Measurements from ENCODE around the gene PTPRN2.

Gene PTPRN2

DNA sequence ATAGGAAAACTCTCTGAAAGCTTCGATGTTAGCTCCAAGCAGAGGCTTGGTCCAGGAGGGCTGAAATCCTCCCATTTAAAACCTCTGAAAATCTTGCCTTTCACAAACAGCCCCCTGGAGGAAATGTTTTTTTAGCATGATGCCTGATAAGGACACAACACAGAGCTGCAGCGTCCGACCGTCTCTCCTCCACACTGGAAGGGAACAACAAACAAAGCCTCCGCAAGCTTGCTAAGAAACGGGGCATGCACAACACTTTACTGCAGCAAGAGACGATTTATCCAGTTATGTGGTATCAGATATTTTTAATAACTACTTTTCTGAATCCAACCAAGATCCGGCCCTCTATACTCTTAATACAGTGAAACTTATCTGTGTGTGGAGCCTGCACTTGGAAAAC, 182.3 kb downstream of the PTPRN2 start:
- in situ Hi-C loops (cut with HindIII; ENCODE audit: low pct_unique_long_range_greater_than_20kb, low sequenced_read_pairs): no loop called here
- DNase-seq (ENCODE audit: low read depth in 1 of 2, low spot score in 1 of 2): no peak
- no peak for TF ChIP-seq JUND (IDR thresholded peaks at IDR 0.05; ENCODE audit: low read depth)

GRCh38 chr7:158404031-158404761, 183.4 kb downstream of the PTPRN2 start:
- no peak for DNase-seq (ENCODE audit: low read depth in 1 of 2, low spot score in 1 of 2)
- in situ Hi-C loops (cut with HindIII; ENCODE audit: low pct_unique_long_range_greater_than_20kb, low sequenced_read_pairs): no loop called here
- no peak for TF ChIP-seq JUND (IDR thresholded peaks at IDR 0.05; ENCODE audit: low read depth)

DNA sequence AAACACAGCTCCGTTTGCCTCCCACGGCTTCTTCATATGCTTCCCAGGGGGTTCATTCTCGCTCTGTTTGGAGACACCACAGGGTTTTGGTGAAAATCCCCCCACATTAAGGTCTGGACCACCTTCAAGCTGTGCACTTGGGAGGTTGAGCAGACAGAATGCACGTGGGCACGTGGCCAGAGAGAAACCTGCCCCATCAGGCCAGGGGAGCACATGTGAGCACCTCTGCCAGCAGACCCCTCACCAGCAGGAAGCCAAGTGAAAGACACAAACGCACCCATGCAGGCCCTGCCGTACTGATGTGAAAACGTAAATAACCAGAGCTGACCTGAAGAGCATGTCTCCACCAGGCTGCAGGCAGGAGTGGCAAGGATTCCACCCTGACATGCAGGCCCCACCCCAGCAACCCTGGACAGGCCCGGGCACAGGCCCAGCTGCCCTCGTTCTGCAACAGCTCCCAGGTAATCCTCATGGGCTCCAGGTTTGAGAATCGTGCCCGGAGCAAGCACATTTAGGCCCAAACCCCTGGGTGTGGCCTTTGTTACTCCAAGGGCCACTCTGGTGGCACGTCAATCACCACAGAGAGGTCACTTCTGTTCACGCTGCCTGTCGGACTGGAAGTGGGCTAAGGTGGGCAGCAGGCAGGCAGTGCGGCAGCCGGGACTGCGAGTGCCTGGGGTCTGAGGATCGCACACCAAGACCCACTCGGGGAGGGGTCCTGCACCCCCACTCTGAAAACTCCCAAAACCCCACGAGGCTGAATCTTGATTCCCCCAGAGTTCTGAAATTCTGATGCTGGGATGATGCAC, 184.4 kb downstream of the PTPRN2 start:
- in situ Hi-C loops (cut with HindIII; ENCODE audit: low pct_unique_long_range_greater_than_20kb, low sequenced_read_pairs): no loop called here
- DNase-seq (ENCODE audit: low read depth in 1 of 2, low spot score in 1 of 2): no peak
- no peak for TF ChIP-seq JUND (IDR thresholded peaks at IDR 0.05; ENCODE audit: low read depth)

DNA sequence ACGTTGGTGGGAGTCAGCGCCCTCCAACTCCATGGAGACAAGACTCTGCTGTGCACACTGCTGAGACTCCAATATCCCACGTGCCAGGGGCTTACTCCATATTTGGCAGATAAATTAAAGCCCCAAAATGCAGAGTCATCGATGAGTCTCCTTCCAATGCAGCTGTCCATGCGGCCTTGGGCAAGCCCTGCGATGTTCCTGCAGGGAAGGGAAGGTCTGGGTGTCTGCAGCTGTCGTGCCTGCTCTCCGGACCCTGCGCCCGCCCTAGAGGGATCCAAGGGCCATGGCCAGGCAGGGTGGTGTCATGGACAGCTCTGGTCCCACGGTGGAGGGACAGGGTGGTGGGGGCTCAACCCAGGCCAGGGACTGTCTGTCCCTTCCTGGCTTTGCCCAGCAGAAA, 185.2 kb downstream of the PTPRN2 start:
- no peak for DNase-seq (ENCODE audit: low read depth in 1 of 2, low spot score in 1 of 2)
- in situ Hi-C loops (cut with HindIII; ENCODE audit: low pct_unique_long_range_greater_than_20kb, low sequenced_read_pairs): no loop called here
- TF ChIP-seq JUND (IDR thresholded peaks at IDR 0.05; ENCODE audit: low read depth): no peak

GRCh38 chr7:158401826-158402225, 185.8 kb downstream of the PTPRN2 start:
- in situ Hi-C loops (cut with HindIII; ENCODE audit: low pct_unique_long_range_greater_than_20kb, low sequenced_read_pairs): no loop called here
- no peak for DNase-seq (ENCODE audit: low read depth in 1 of 2, low spot score in 1 of 2)
- TF ChIP-seq JUND (IDR thresholded peaks at IDR 0.05; ENCODE audit: low read depth): no peak

DNA sequence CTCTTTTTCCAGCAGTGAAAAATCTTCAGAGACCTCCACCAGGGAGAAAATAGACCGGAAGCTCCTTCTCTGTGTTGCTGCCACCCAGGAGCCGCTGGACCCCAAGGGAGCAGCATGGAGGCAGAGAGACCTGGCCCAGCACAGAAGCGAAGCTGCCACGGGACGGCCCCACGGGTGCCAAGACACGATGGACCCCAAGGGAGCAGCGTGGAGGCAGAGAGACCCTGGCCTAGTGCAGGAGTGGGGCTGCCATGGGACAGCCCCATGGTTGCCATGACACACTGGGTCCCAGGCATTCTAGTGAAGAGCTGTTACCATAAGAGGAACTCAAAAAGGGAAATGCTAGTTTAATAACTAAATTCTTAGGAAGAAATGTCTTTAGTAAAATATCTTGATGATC, 186.3 kb downstream of the PTPRN2 start:
- no peak for DNase-seq (ENCODE audit: low read depth in 1 of 2, low spot score in 1 of 2)
- in situ Hi-C loops (cut with HindIII; ENCODE audit: low pct_unique_long_range_greater_than_20kb, low sequenced_read_pairs): no loop called here
- TF ChIP-seq JUND (IDR thresholded peaks at IDR 0.05; ENCODE audit: low read depth): no peak

DNA sequence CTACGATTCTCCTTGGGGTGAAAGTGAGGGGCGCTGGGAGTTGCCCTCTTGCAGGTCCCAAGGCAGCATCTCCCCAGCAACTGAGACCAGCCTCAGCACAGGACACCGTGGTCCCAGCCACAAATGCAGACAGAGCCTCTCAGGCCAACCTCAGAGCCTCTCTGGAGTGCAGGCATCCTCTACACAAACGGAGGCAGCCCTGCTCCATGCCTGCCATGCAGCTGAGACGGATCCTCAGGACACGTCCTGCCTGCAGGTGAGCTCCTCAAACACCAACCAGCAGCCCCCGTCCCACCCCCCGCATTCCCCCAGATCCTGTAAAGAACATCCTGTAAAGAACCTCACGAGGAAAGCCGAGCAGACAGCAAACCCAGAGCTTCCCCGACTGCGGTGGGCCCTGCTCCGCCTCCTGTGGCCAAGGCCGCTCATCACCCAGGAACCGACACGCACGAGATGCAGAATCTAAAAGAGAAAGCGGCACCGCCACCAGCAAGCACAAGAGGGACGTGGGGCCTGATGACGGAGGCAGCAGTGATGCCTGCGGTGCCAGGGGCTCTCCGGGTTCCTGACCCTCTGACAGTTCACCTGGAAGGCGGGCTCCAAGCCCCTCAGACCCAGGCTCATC, 186.9 kb downstream of the PTPRN2 start:
- no peak for DNase-seq (ENCODE audit: low read depth in 1 of 2, low spot score in 1 of 2)
- in situ Hi-C loops (cut with HindIII; ENCODE audit: low pct_unique_long_range_greater_than_20kb, low sequenced_read_pairs): no loop called here
- no peak for TF ChIP-seq JUND (IDR thresholded peaks at IDR 0.05; ENCODE audit: low read depth)

GRCh38 chr7:158399762-158400161, 187.9 kb downstream of the PTPRN2 start:
- in situ Hi-C loops (cut with HindIII; ENCODE audit: low pct_unique_long_range_greater_than_20kb, low sequenced_read_pairs): no loop called here
- no peak for TF ChIP-seq JUND (IDR thresholded peaks at IDR 0.05; ENCODE audit: low read depth)
- no peak for DNase-seq (ENCODE audit: low read depth in 1 of 2, low spot score in 1 of 2)

DNA sequence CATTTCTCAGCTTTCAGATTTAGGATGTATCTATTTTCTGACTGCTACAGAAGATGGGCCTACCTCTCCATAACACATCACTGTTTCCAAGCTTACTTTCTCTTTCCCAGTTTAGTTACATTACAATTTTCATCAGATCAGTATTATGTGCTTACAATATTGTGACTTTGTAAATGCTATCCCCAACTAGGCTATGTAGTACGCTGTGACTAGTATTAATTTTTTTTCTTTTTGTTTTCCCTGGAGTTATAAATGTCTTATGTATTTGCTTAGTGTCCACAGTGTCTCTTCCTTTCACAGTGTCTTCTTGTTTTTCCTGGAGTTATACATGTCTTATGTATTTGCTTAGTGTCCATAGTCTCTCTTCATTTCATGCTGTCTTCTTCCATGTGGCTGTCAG, 188.9 kb downstream of the PTPRN2 start:
- in situ Hi-C loops (cut with HindIII; ENCODE audit: low pct_unique_long_range_greater_than_20kb, low sequenced_read_pairs): no loop called here
- no peak for DNase-seq (ENCODE audit: low read depth in 1 of 2, low spot score in 1 of 2)
- TF ChIP-seq JUND (IDR thresholded peaks at IDR 0.05; ENCODE audit: low read depth): no peak

DNA sequence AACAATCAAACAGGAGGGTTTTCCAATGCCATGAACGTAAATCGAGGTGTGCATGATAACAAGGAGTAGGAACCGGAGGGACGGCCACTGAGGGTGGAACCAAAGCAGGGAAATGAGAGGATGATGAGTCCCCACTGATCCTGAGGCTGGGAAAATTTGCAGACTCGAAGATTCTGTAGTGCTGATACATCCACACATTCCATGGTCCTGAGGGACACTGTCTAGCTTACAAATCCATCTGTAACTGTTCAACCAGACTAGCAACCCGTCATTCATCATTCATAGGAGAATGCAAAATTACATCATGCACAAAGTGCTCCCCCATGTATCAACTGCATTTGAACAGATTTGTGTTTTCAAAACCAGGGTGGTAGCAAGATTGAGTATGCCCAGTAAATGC, 189.7 kb downstream of the PTPRN2 start:
- in situ Hi-C loops (cut with HindIII; ENCODE audit: low pct_unique_long_range_greater_than_20kb, low sequenced_read_pairs): no loop called here
- TF ChIP-seq JUND (IDR thresholded peaks at IDR 0.05; ENCODE audit: low read depth): no peak

DNA sequence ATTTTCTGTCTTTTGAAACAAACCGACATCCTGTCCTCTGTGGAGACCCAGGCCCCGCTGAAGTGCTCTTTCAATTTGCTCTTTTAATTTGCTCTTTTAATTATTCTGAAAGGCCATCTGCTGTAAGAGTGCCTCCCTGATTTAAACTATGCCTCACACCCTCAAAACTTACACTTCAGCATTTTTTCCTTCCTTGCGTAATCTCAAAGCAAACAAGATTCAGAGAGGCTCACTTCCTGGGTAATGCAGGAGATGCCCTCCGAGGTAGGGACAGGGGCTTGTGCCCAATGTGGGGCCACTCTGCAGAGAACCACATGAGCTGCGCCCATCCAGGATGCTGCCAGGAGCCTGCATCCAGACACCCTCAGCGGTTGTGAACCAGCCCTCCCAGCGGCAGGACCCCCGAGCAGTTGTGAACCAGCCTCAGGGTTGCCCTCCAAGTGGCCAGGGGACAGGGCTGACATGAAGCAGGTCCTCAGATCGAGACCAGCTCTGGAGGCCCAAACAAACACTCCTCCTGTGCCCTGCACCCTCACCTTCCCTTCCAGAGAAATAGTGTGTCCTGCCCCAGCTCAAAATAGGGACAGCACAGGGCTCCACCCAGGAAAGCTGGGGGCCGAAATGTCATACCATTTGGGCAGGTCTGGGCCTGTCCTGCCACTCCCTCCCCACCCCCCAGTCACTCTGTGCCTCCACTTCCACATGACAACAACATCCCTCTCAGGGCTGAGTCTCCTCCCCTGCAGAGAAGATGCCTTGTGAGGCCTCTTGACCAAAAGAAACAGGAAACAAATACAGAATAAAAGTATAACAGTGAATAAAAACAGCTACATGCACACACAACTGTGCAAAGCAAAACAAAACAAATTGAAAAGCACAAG, 190.4 kb downstream of the PTPRN2 start:
- TF ChIP-seq JUND (IDR thresholded peaks at IDR 0.05; ENCODE audit: low read depth): no peak
- DNase-seq (ENCODE audit: low read depth in 1 of 2, low spot score in 1 of 2): peak in 1 of 2 experiments; percentile 30
- in situ Hi-C loops (cut with HindIII; ENCODE audit: low pct_unique_long_range_greater_than_20kb, low sequenced_read_pairs): no loop called here

More for the DNA sequence above, 189.7 kb downstream of the PTPRN2 start:
- no peak for DNase-seq (ENCODE audit: low read depth in 1 of 2, low spot score in 1 of 2)

GRCh38 chr7:158396301-158396905, 191.2 kb downstream of the PTPRN2 start:
- DNase-seq (ENCODE audit: low read depth in 1 of 2, low spot score in 1 of 2): no peak
- TF ChIP-seq JUND (IDR thresholded peaks at IDR 0.05; ENCODE audit: low read depth): no peak
- in situ Hi-C loops (cut with HindIII; ENCODE audit: low pct_unique_long_range_greater_than_20kb, low sequenced_read_pairs): no loop called here

Data from T47D (cell line).